Mesodermal cell (in vitro differentiated cells): ENCODE measurements around the gene PCSK6.

Experiments
- H3K27ac ChIP-seq: 2 replicates; pipeline ENCODE4 v1.7.0; 2013; ENCODE audit warnings: mild to moderate bottlenecking, low read depth, low read length, moderate library complexity; ENCODE audit not compliant: severe bottlenecking
- H3K36me3 ChIP-seq: 2 replicates; pipeline ENCODE4 v1.7.1; 2013; ENCODE audit warnings: mild to moderate bottlenecking, low read length, moderate library complexity; ENCODE audit not compliant: control insufficient read depth, insufficient read depth
- H3K4me1 ChIP-seq: one replicate; pipeline ENCODE4 v1.7.1; 2013; ENCODE audit warnings: mild to moderate bottlenecking, low read length; ENCODE audit not compliant: insufficient read depth, control insufficient read depth, poor library complexity, severe bottlenecking
- H3K4me3 ChIP-seq: 2 replicates; pipeline ENCODE4 v1.7.0; 2013; ENCODE audit warnings: low read length, control low read depth, mild to moderate bottlenecking; ENCODE audit not compliant: insufficient read depth, poor library complexity, severe bottlenecking; ENCODE audit errors: extremely low read depth
- H3K9me3 ChIP-seq: 2 replicates; pipeline ENCODE4 v1.7.1; 2013; ENCODE audit warnings: mild to moderate bottlenecking, low read length, moderate library complexity; ENCODE audit not compliant: control insufficient read depth
- WGBS, 2 experiments: methylation state at CpG; one replicate each; pipeline ENCODE4 v1.1.5; 2013; ENCODE audit warnings: missing lambda C conversion rate in 2 of 2; ENCODE audit not compliant: insufficient coverage in 2 of 2; 5-methylcytosine and 5-hydroxymethylcytosine counted together

Gene PCSK6

DNA sequence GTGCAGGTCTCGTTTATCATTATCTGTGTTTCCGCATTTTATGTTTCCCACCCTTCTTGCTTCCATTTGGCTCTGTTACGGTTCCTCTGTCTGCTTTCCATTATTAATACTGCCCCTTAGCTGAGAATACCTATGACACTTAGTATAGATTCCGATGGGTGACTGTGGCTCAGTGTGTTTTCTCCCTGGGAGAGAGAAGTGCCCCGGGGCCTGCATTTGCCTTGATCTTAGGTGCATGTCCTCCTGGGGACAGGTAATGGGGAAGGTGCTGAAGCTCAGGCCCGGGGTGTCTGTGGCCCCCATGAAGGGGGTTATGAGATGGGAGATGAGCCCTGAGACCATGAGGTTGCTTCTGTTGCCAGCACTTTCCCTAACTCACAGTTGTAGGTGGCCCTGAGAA lies 43.4 kb upstream of the PCSK6 start:
- 93% methylated on average over 4 to 5 of the region's 6 CpGs for WGBS, 2 experiments
- Histone ChIP-seq H3K27ac (no peak overlapping the region), H3K36me3 (no peaks in the 10 kb centered on the region), H3K4me1 (peaks cover 13% of the 10 kb centered on the region), H3K9me3 (no peaks in the 10 kb centered on the region), H3K4me3 (no peak overlapping the region)

GRCh38 chr15:101531170-101531569 lies 41.7 kb upstream of the PCSK6 start:
- Histone ChIP-seq H3K9me3 (no peaks in the 10 kb centered on the region), H3K4me1 (no peaks in the 10 kb centered on the region), H3K27ac (no peak overlapping the region), H3K4me3 (no peak overlapping the region), H3K36me3 (no peaks in the 10 kb centered on the region)
- WGBS, 2 experiments: 92 to 94% methylated on average over 12 of the region's 13 CpGs

DNA sequence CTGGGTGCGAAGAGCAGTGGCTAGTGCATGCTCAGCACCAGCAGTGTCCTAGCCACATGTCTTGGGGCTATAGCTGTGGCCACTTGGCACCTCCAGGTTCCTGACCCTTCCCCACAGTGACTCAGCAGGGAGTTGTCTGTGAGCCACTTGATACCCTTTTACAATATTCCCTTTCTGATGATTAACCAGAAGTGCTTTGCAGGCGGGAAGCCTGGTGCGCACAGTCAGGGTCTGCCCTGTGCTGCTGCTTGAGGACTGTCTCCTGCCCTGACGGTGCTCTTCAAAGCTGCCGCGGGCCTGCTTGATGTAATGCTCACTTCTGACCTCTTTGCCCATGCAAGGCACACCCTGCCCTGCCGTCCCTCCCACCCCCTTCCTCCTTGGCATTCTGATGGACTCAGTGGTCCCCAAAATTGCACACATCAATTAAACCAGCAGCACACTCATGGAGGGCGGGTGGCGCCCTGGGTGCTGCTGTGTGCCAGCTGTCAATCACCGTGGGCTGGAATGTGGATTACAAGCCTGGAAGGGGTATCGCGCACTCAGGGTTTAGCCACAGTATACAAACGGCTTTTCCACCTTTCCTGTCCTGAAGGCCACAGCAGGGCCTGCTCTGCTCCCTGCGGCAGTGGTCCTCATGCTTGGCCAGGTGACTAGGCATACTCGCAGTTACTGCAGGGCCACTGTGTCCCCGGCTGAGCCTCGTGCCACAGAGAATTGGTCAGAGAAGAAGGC lies 40.9 kb upstream of the PCSK6 start:
- 85 to 86% methylated on average over 16 to 17 of the region's 17 CpGs for WGBS, 2 experiments
- Histone ChIP-seq H3K4me3 (no peak overlapping the region), H3K4me1 (no peaks in the 10 kb centered on the region), H3K36me3 (no peaks in the 10 kb centered on the region), H3K9me3 (no peaks in the 10 kb centered on the region), H3K27ac (no peak overlapping the region)

DNA sequence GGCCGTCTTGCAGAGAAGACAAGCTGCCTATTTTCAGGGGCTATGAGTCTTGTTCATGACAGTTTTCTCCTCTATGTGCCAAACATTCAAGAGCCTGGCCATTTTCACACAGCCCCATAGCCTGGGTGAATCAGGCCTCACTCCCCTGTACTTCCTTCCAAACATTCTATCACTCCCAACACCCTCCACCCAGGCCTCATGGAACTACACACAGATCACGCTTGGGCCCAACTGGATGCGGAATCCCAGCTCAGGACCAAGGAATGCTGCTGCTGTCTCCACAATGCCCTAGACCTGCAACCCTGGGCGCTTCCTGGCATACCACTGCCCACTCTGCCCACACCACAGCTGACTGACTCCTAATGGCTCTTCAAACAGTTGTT lies 39.4 kb upstream of the PCSK6 start:
- Histone ChIP-seq H3K4me1 (no peaks in the 10 kb centered on the region), H3K36me3 (no peaks in the 10 kb centered on the region), H3K4me3 (no peak overlapping the region), H3K9me3 (no peaks in the 10 kb centered on the region), H3K27ac (no peak overlapping the region)
- WGBS, 2 experiments: 78 to 91% methylated on average over 3 to 4 of the region's 4 CpGs

DNA sequence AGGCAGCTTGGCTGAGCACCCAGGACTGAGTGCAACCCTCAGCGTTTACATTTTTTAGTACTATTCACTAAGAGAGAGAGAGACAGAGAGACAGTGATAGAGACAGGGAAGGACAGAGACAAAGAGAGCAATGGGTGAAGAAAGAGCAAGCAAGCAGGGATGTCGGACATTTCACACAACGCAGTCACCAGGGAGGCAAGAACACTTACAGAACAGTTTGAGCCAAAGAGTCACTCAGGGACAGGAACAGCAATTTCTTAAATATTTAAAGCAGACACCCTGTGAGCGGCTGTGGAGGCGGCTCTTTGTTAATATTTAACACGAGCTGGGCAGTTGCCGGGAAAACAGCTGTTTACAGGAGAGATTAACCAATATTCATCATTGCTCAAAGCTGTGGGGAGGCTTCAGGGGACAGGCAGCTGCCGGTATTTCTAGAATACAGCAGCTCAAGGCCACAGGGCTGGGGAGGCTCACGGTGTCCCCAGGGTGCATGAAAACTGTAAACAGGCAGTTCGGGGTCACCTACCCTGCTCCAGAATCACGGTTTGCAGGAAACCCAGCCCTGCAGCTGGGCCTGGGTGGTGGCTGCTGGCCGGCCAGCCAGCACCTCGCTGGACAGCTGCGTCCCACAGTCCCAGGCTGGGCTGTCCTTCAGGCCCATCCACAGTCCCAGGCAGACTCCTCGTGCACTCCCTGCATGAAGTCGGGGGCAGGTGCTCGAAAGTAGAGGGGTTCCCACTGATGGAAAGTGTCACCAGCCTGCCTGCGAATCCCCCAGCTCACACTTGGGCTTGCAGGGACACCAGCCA lies 38.8 kb upstream of the PCSK6 start:
- Histone ChIP-seq H3K27ac (no peak overlapping the region), H3K9me3 (no peaks in the 10 kb centered on the region), H3K36me3 (no peaks in the 10 kb centered on the region), H3K4me1 (no peaks in the 10 kb centered on the region), H3K4me3 (no peak overlapping the region)
- 87 to 93% methylated on average over 17 to 18 of the region's 18 CpGs for WGBS, 2 experiments

- 98 to 100% methylated on average over 4 to 5 of the region's 7 CpGs for WGBS, 2 experiments
- Histone ChIP-seq H3K36me3 (no peaks in the 10 kb centered on the region), H3K27ac (no peak overlapping the region), H3K9me3 (no peaks in the 10 kb centered on the region), H3K4me1 (no peaks in the 10 kb centered on the region), H3K4me3 (no peak overlapping the region)
Measured at GRCh38 chr15:101526890-101527289, 37.4 kb upstream of the PCSK6 start.

DNA sequence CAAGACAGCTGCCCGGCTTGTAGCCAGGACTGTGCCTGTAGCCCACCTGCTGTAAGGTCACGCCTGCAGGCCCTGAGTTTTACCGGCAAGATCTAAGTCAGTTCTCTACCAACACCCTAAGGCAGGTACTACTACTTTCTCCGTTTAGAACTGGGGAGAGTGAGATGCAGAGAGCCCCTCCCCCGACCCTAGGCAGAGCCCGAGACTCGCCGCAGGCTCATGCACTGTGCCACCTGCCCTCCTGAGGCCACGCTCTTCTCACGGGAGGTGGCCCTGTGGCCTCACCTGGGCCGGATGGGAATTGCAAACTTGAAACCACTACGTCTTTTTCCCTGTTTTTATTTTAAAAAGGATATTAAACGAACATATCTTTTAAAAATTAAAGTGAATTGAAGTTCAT lies 36.9 kb upstream of the PCSK6 start:
- no peaks in the 10 kb centered on the region for H3K9me3 ChIP-seq
- 75 to 96% methylated on average over 3 to 9 of the region's 13 CpGs for WGBS, 2 experiments
- no peaks in the 10 kb centered on the region for H3K4me1 ChIP-seq
- no peak overlapping the region for H3K4me3 ChIP-seq
- H3K27ac ChIP-seq: no peak overlapping the region
- no peaks in the 10 kb centered on the region for H3K36me3 ChIP-seq

DNA sequence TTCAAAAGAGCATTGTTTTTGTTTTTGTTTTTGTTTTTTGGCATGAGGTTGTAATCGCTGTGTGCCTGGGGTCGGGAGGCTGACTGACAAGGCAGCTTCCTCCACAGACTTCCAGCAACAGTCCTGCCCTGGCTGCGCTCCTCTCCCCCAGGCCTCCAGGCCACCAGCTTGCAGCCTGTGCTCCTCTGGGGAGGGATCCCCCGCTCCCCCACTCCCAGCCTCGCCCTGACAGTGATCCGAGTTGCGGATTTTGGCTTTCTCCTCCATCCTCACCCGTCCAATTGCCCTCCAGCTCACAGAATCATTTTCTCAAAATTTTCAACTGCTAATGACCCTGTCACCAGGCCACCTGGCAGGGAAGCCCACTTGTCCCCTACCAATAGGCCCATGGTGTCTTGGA lies 36.5 kb upstream of the PCSK6 start:
- WGBS, 2 experiments: 76 to 87% methylated on average over 3 to 6 of the region's 8 CpGs
- Histone ChIP-seq H3K27ac (no peak overlapping the region), H3K4me1 (no peaks in the 10 kb centered on the region), H3K36me3 (no peaks in the 10 kb centered on the region), H3K9me3 (no peaks in the 10 kb centered on the region), H3K4me3 (no peak overlapping the region)

- WGBS, 2 experiments: 62 to 86% methylated on average over 5 to 6 of the region's 10 CpGs
- Histone ChIP-seq H3K4me3 (no peak overlapping the region), H3K36me3 (no peaks in the 10 kb centered on the region), H3K9me3 (no peaks in the 10 kb centered on the region), H3K4me1 (no peaks in the 10 kb centered on the region), H3K27ac (no peak overlapping the region)
Measured at GRCh38 chr15:101525087-101525669, 35.7 kb upstream of the PCSK6 start.

DNA sequence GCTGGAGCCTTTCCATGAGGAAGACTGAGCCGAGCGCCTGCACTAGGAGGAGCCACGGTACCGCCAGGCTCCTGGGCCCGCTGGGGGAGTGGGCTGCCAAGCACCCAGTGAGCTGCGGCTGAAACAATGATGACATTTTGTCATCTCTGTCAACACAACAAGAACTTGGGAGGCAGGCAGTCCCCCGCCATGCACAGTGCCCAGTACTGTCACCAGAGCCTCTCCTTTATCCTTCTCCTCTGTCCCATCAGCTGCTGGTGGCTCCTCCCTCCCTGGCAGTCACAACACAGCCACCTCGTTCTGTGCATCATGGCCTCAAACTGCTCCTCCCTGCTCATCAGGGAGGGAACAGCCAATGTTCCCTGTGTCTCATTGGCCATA lies 34.0 kb upstream of the PCSK6 start:
- 81 to 86% methylated on average over 8 of the region's 8 CpGs for WGBS, 2 experiments
- Histone ChIP-seq H3K9me3 (no peaks in the 10 kb centered on the region), H3K36me3 (no peaks in the 10 kb centered on the region), H3K4me3 (no peak overlapping the region), H3K4me1 (no peaks in the 10 kb centered on the region), H3K27ac (no peak overlapping the region)
